ENCODE results near the gene DRD2. TPM values are rescaled to one million over a fixed set of nuclear protein-coding genes. Genes with fewer than 3 reads are reported as not detected.

Gene DRD2
- total and polyA plus RNA-seq, 12 donors = 0.23 to 13.8 (median 5.3) TPM; not detected in 3

GRCh38 chr11:113373981-113374560 is 101.1 kb downstream of the DRD2 start:
- Histone ChIP-seq H3K27me3 (no peaks in the 10 kb centered on the region), H3K4me1 (replicated peaks in 1 of 2) (peaks cover 0 to 10% of the 10 kb centered on the region in 2 donors), H3K27ac (peak overlapping the region in 3 of 5 donors; percentile 45 to 79 (median 76)), H3K9me3 (replicated peaks in 1 of 3) (no peaks in the 10 kb centered on the region), H3K36me3 (replicated peaks in 1 of 2) (no peaks in the 10 kb centered on the region), H3K4me3 (peak overlapping the region in 1 of 4 donors; percentile 16)
- WGBS, 4 donors = 48 to 65% (median 62%) methylated on average over 10 of the region's 10 CpGs
- TF ChIP-seq POLR2A (IDR thresholded peaks at IDR 0.05) (no peak), CTCF (IDR thresholded peaks at IDR 0.05) (no peak)
- DNase-seq = no peak
- intact Hi-C loops (cut with DNase I) = no loop called here

- H3K4me3 ChIP-seq = no peak overlapping the region
Measured at GRCh38 chr11:113373306-113373705, 101.9 kb downstream of the DRD2 start.

GRCh38 chr11:113372309-113372708 is 102.9 kb downstream of the DRD2 start:
- no peak for TF ChIP-seq POLR2A (IDR thresholded peaks at IDR 0.05)
- no peak for TF ChIP-seq CTCF (IDR thresholded peaks at IDR 0.05)
- intact Hi-C loops (cut with DNase I) = no loop called here
- peaks cover 0 to 8% of the 10 kb centered on the region in 2 donors for H3K36me3 ChIP-seq (replicated peaks in 1 of 2)
- no peak overlapping the region for H3K4me3 ChIP-seq
- no peak overlapping the region for H3K27ac ChIP-seq
- H3K27me3 ChIP-seq = no peaks in the 10 kb centered on the region
- peaks cover 0 to 10% of the 10 kb centered on the region in 2 donors for H3K4me1 ChIP-seq (replicated peaks in 1 of 2)
- 84 to 89% (median 88%) methylated on average over 4 of the region's 4 CpGs for WGBS, 4 donors
- no peaks in the 10 kb centered on the region for H3K9me3 ChIP-seq (replicated peaks in 1 of 3)
- no peak for DNase-seq

More at GRCh38 chr11:113373306-113373705, 101.9 kb downstream of the DRD2 start:
- no peaks in the 10 kb centered on the region for H3K9me3 ChIP-seq (replicated peaks in 1 of 3)
- DNase-seq = peak in 6 of 7 donors; percentile 27 to 72 (median 60)
- intact Hi-C loops (cut with DNase I) = no loop called here
- H3K27ac ChIP-seq = peak overlapping the region in 3 of 5 donors; percentile 45 to 79 (median 76)
- H3K4me1 ChIP-seq (replicated peaks in 1 of 2) = peaks cover 0 to 10% of the 10 kb centered on the region in 2 donors
- no peak for TF ChIP-seq POLR2A (IDR thresholded peaks at IDR 0.05)
- no peak for TF ChIP-seq CTCF (IDR thresholded peaks at IDR 0.05)
- 47 to 60% (median 49%) methylated on average over 3 of the region's 3 CpGs for WGBS, 4 donors
- peaks cover 0 to 2% of the 10 kb centered on the region in 2 donors for H3K36me3 ChIP-seq (replicated peaks in 1 of 2)
- no peaks in the 10 kb centered on the region for H3K27me3 ChIP-seq

GRCh38 chr11:113370634-113371033 is 104.6 kb downstream of the DRD2 start:
- no peak for TF ChIP-seq POLR2A (IDR thresholded peaks at IDR 0.05)
- no peak for TF ChIP-seq CTCF (IDR thresholded peaks at IDR 0.05)
- peak overlapping the region in 1 of 5 donors; percentile 5 for H3K27ac ChIP-seq
- no peak overlapping the region for H3K4me3 ChIP-seq
- WGBS, 4 donors = 63 to 79% (median 73%) methylated on average over 5 of the region's 5 CpGs
- peaks cover 0 to 13% of the 10 kb centered on the region in 2 donors for H3K36me3 ChIP-seq (replicated peaks in 1 of 2)
- intact Hi-C loops (cut with DNase I) = no loop called here
- peak in 4 of 7 donors; percentile 43 to 65 (median 47) for DNase-seq
- peaks cover 0 to 10% of the 10 kb centered on the region in 2 donors for H3K4me1 ChIP-seq (replicated peaks in 1 of 2)
- no peaks in the 10 kb centered on the region for H3K27me3 ChIP-seq
- no peaks in the 10 kb centered on the region for H3K9me3 ChIP-seq (replicated peaks in 1 of 3)
